OCI-LY3 (cell line): ENCODE measurements around the gene CABP2.

Experiments used
- CTCF ChIP-seq: fragments of 200-600, 300-600 bp; sonication (generic); IDR thresholded peaks from 2 replicates; pipeline ENCODE4 v1.5.1; 2014; ENCODE audit warnings: antibody characterized with exemption, low read length, low read depth
- EZH2phosphoT487 ChIP-seq: fragments of 200-600 bp; shearing (Covaris generic); IDR thresholded peaks from 2 replicates; pipeline ENCODE4 v1.6.1; 2018; ENCODE audit warnings: antibody characterized with exemption, mixed run types, low read depth

GRCh38 chr11:67482275-67482826, 40.9 kb downstream of the CABP2 start:
- TF ChIP-seq CTCF (no peak), EZH2phosphoT487 (no peak)
